Neural progenitor cell (in vitro differentiated cells): Measurements from ENCODE around the gene ATOH8. TPM values are rescaled to one million over a fixed set of nuclear protein-coding genes. Genes with fewer than 3 reads are reported as not detected.
"Not testable (repeated sequence)": the region's sequence is repeated elsewhere in the genome, so short reads cannot be mapped to it uniquely, and the experiment has no call there.

Source experiments
- DNase-seq: peaks from one replicate; pipeline ENCODE4 v3.0.0-alpha.2; 2016; ENCODE audit warnings: low spot score
- H2AFZ ChIP-seq: fragments of 200-600 bp; sonication (generic); replicated peaks from 2 replicates; pipeline ENCODE4 v1.6.1; 2016; ENCODE audit warnings: antibody characterized with exemption
- H3F3A ChIP-seq: fragments of 200-600 bp; sonication (generic); 2 replicates; pipeline ENCODE4 v1.6.1; 2016; ENCODE audit warnings: antibody characterized with exemption, low read depth
- H3K27ac ChIP-seq: fragments of 200-600 bp; sonication (generic); 2 replicates; pipeline ENCODE4 v1.5.1; 2016; ENCODE audit warnings: mild to moderate bottlenecking
- H3K27me3 ChIP-seq: fragments of 200-600 bp; sonication (generic); 2 replicates; pipeline ENCODE4 v1.6.1; 2016; ENCODE audit warnings: mild to moderate bottlenecking, moderate library complexity
- H3K36me3 ChIP-seq: fragments of 200-600 bp; sonication (generic); 2 replicates; pipeline ENCODE4 v1.5.1; 2016
- H3K4me1 ChIP-seq: fragments of 200-600 bp; sonication (generic); 2 replicates; pipeline ENCODE4 v1.6.1; 2016; ENCODE audit warnings: mixed run types
- H3K4me2 ChIP-seq: fragments of 200-600 bp; sonication (generic); 2 replicates; pipeline ENCODE4 v1.6.1; 2016
- H3K4me3 ChIP-seq: fragments of 200-600 bp; sonication (generic); 2 replicates; pipeline ENCODE4 v1.5.1; 2016
- H3K79me2 ChIP-seq: fragments of 200-600 bp; sonication (generic); 2 replicates; pipeline ENCODE4 v1.6.1; 2016; ENCODE audit warnings: low read depth
- H3K9ac ChIP-seq: fragments of 200-600 bp; sonication (generic); 2 replicates; pipeline ENCODE4 v1.6.1; 2016
- H3K9me3 ChIP-seq: fragments of 200-600 bp; sonication (generic); 2 replicates; pipeline ENCODE4 v1.5.1; 2016; ENCODE audit warnings: low read depth
- H4K20me1 ChIP-seq: fragments of 200-600 bp; sonication (generic); 2 replicates; pipeline ENCODE4 v1.6.1; 2016; ENCODE audit warnings: low read depth
- H3K27ac Mint-ChIP-seq: 3 replicates; pipeline ENCODE4 v1.8.0; 2021; ENCODE audit warnings: mixed read lengths
- H3K27me3 Mint-ChIP-seq: 2 replicates; pipeline ENCODE4 v1.8.0; 2022; ENCODE audit warnings: low read depth, mild to moderate bottlenecking, inconsistent platforms, moderate library complexity, mixed read lengths; ENCODE audit not compliant: insufficient read depth
- H3K36me3 Mint-ChIP-seq: 3 replicates; pipeline ENCODE4 v1.8.0; 2021; ENCODE audit warnings: mixed read lengths
- H3K4me1 Mint-ChIP-seq: 3 replicates; pipeline ENCODE4 v1.8.0; 2021; ENCODE audit warnings: mixed read lengths
- H3K4me3 Mint-ChIP-seq: 3 replicates; pipeline ENCODE4 v1.8.0; 2021; ENCODE audit warnings: mild to moderate bottlenecking, moderate library complexity, mixed read lengths
- H3K9me3 Mint-ChIP-seq: 3 replicates; pipeline ENCODE4 v1.8.0; 2020; ENCODE audit warnings: mixed read lengths
- EZH2 ChIP-seq: fragments of 200-600 bp; sonication (generic); IDR thresholded peaks from 2 replicates; pipeline ENCODE4 v1.6.1; 2017; ENCODE audit warnings: antibody characterized with exemption, mild to moderate bottlenecking, moderate library complexity
- EZH2phosphoT487 ChIP-seq: fragments of 200-600 bp; sonication (generic); IDR thresholded peaks from 2 replicates; pipeline ENCODE4 v1.6.1; 2017; ENCODE audit warnings: antibody characterized with exemption
- total RNA-seq: library from RNA; depleted of rRNA; stranded (reverse); fragments of >200 nt; gene quantifications from 2 replicates; pipeline ENCODE4 v1.2.3, GENCODE V29; 2015; ENCODE audit warnings: low replicate concordance
- TF ChIP-seq, protein P1 (sequence below): fragments of 200-600 bp; sonication (generic); IDR thresholded peaks from 2 replicates; pipeline ENCODE4 v1.5.1; 2017; ENCODE audit warnings: antibody characterized with exemption, mild to moderate bottlenecking

Gene ATOH8
- total RNA-seq, 1 donor from 2014 or later: not detected

DNA sequence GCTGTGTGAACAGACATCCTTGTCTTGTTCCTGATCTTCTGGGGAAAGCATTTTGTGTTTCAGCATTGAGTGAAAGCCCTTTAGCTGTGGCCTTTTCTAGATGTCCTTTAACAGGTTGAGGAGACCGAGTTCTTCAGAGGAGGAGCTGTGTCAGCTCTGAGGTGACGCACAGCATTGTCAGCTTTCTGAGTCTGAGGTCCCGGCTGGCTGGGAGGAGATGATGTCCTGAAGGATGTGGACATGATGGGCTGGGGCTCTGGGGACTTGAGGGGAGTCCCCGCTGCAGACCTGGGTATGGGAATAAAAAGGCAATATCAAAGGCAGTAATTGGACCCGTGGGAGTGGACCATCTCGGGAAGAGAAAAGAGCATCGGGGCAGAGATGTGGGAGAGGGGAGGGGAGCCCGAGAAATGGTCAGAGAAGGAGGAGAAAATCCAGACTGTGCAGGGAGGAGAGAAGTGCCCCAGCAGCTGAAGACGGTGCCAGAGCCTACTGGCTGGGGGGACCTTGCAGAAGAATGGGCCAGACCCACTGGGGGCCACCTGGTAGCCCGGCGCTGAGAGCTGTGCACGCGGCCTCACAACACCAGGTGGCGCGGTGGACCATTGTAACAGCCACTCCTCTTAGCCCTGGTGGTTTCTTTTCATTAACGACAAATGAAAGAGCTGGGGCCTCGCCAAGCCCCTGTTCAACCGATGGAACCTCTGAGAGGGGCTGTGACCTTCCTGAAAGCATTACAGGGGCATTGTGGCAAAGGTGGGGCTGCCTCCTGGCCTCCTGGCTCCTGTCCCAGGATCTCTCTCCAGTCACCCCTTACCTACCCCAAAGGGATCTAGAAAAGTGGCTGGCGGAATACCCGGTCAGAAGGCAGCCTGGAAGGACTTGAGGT lies 73.4 kb downstream of the ATOH8 start:
- Histone ChIP-seq H3K36me3 (no peaks in the 10 kb centered on the region), H3F3A (no peaks in the 10 kb centered on the region), H3K27me3 (peaks cover 6% of the 10 kb centered on the region), H3K4me1 (peaks cover 2% of the 10 kb centered on the region), H3K4me3 (no peak overlapping the region), H4K20me1 (no peaks in the 10 kb centered on the region), H3K4me2 (peak overlapping the region; percentile 14), H3K79me2 (no peaks in the 10 kb centered on the region), H2AFZ (peak overlapping the region; percentile 95), H3K27ac (no peak overlapping the region), H3K9ac (no peak overlapping the region), H3K9me3 (no peaks in the 10 kb centered on the region)
- Mint-ChIP-seq H3K36me3 (no peaks in the 10 kb centered on the region), H3K27me3 (peaks cover 10% of the 10 kb centered on the region), H3K4me3 (no peak overlapping the region), H3K4me1 (peaks cover 10% of the 10 kb centered on the region), H3K27ac (peak overlapping the region; percentile 81), H3K9me3 (no peaks in the 10 kb centered on the region)
- TF ChIP-seq, protein P1, sequence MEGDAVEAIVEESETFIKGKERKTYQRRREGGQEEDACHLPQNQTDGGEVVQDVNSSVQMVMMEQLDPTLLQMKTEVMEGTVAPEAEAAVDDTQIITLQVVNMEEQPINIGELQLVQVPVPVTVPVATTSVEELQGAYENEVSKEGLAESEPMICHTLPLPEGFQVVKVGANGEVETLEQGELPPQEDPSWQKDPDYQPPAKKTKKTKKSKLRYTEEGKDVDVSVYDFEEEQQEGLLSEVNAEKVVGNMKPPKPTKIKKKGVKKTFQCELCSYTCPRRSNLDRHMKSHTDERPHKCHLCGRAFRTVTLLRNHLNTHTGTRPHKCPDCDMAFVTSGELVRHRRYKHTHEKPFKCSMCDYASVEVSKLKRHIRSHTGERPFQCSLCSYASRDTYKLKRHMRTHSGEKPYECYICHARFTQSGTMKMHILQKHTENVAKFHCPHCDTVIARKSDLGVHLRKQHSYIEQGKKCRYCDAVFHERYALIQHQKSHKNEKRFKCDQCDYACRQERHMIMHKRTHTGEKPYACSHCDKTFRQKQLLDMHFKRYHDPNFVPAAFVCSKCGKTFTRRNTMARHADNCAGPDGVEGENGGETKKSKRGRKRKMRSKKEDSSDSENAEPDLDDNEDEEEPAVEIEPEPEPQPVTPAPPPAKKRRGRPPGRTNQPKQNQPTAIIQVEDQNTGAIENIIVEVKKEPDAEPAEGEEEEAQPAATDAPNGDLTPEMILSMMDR: peak; percentile 87
- no peak for TF ChIP-seq EZH2
- peak; percentile 87 for DNase-seq

DNA sequence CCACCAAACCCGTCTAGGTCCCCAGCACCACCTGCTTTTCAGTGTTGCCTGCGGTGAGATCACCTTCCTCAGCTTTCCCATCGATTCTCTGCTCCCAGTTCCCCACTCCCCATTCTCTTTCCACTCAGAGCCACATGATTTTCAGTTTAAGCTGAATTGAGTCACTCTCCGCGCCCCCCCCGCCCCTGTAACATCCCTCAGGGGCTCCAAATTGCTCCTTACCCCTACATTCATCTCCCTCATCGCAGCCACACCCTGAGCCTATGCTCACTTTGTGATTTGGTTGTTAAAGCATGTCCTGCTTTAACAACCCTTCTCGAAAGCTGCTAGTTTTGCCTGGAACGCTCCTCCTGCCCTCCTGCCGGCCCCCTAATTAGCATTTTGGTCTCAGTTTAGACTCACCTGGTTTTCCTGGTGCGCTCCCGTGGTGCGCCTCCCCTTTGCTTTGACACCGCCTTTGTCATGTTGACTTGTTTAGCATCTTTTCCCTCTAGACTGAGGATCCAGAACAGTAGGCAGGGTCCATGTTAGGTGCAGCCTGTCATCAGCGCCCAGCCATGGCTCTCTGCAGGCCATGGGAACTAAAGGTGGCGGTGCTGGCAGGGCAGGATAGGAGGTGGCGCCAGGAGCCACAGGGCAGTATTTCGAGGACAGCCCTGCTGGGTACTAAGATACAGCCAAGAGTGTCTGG lies 74.2 kb downstream of the ATOH8 start:
- peak overlapping the region; percentile 14 for H3K4me2 ChIP-seq
- peaks cover 2% of the 10 kb centered on the region for H3K4me1 ChIP-seq
- no peaks in the 10 kb centered on the region for H3F3A ChIP-seq
- H3K36me3 Mint-ChIP-seq: no peaks in the 10 kb centered on the region
- TF ChIP-seq EZH2 (no peak), EZH2phosphoT487 (no peak)
- TF ChIP-seq, protein P1: no peak
- no peak overlapping the region for H3K27ac ChIP-seq
- H3K4me1 Mint-ChIP-seq: peaks cover 10% of the 10 kb centered on the region
- no peak overlapping the region for H3K4me3 ChIP-seq
- H3K27me3 ChIP-seq: peaks cover 6% of the 10 kb centered on the region
- H3K9ac ChIP-seq: no peak overlapping the region
- H3K36me3 ChIP-seq: no peaks in the 10 kb centered on the region
- no peaks in the 10 kb centered on the region for H3K9me3 ChIP-seq
- H3K79me2 ChIP-seq: no peaks in the 10 kb centered on the region
- DNase-seq: no peak
- peak overlapping the region; percentile 81 for H3K27ac Mint-ChIP-seq
- no peaks in the 10 kb centered on the region for H4K20me1 ChIP-seq
- H2AFZ ChIP-seq: peak overlapping the region; percentile 95
- H3K27me3 Mint-ChIP-seq: peaks cover 10% of the 10 kb centered on the region
- H3K9me3 Mint-ChIP-seq: no peaks in the 10 kb centered on the region
- H3K4me3 Mint-ChIP-seq: no peak overlapping the region

DNA sequence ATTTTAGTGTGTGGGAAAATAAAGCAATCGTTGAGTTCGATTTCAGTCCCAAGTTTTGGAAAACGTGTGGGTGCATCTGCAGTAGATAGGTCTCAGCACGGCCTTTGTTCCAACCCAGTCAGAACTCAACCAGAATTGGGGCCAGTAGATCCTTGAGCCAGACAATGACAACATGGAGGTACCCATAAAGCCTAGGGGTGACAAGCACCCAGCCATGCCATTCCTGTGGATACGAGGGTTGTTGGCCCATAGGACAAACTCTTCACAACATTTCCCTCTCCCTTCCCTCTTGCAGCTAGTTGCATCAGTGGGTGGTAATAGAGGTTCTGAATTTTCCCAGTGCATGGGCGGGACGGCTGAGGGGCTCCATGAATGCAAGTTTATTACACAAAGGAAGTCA lies 74.9 kb downstream of the ATOH8 start:
- Histone ChIP-seq H3K4me3 (no peak overlapping the region), H2AFZ (peak overlapping the region; percentile 95), H3F3A (no peaks in the 10 kb centered on the region), H3K4me1 (peaks cover 2% of the 10 kb centered on the region), H3K27me3 (peaks cover 6% of the 10 kb centered on the region), H3K36me3 (no peaks in the 10 kb centered on the region), H3K27ac (no peak overlapping the region), H3K9ac (no peak overlapping the region), H3K79me2 (no peaks in the 10 kb centered on the region), H4K20me1 (no peaks in the 10 kb centered on the region), H3K9me3 (no peaks in the 10 kb centered on the region), H3K4me2 (no peak overlapping the region)
- H3K36me3 Mint-ChIP-seq: no peaks in the 10 kb centered on the region
- no peak for TF ChIP-seq EZH2phosphoT487
- TF ChIP-seq EZH2: no peak
- TF ChIP-seq, protein P1: no peak
- no peak for DNase-seq
- H3K27ac Mint-ChIP-seq: no peak overlapping the region
- H3K9me3 Mint-ChIP-seq: no peaks in the 10 kb centered on the region
- H3K4me3 Mint-ChIP-seq: no peak overlapping the region
- peaks cover 10% of the 10 kb centered on the region for H3K27me3 Mint-ChIP-seq
- peaks cover 10% of the 10 kb centered on the region for H3K4me1 Mint-ChIP-seq

DNA sequence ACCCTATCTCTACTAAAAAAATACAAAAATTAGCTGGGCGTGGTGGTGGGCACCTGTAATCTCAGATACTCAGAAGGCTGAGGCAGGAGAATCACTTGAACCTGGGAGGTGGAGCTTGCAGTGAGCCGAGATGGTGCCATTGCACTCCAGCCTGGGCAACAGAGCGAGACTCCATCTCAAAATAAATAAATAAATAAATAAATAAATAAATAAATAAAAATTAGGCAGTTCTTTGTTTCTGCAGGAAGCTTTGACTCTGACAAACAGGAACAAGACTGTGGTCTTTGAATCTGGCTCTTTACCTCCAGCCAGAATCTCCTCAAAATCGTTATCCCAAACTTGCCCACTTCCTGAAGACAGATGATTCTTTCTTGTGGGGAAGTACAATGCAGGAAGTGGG lies 75.6 kb downstream of the ATOH8 start:
- not testable (repeated sequence) for H3K79me2 ChIP-seq, H3K4me2 ChIP-seq, DNase-seq, H3K4me1 Mint-ChIP-seq, H2AFZ ChIP-seq, H3K9ac ChIP-seq, H3K27ac Mint-ChIP-seq, H3F3A ChIP-seq, H3K36me3 Mint-ChIP-seq, H4K20me1 ChIP-seq, H3K27ac ChIP-seq, H3K4me3 ChIP-seq, H3K4me1 ChIP-seq, H3K36me3 ChIP-seq, H3K9me3 Mint-ChIP-seq, H3K4me3 Mint-ChIP-seq, H3K27me3 Mint-ChIP-seq, H3K27me3 ChIP-seq, H3K9me3 ChIP-seq
